ENCODE data around the gene PIK3R6. TPM values are rescaled to one million over a fixed set of nuclear protein-coding genes. Genes with fewer than 3 reads are reported as not detected.
A peak's percentile ranks its signal among the peaks of the same experiment; 100 is the strongest.

PIK3R6 gene
- total RNA-seq, 1 donor from 2014 or later, result 10.1 TPM

DNA sequence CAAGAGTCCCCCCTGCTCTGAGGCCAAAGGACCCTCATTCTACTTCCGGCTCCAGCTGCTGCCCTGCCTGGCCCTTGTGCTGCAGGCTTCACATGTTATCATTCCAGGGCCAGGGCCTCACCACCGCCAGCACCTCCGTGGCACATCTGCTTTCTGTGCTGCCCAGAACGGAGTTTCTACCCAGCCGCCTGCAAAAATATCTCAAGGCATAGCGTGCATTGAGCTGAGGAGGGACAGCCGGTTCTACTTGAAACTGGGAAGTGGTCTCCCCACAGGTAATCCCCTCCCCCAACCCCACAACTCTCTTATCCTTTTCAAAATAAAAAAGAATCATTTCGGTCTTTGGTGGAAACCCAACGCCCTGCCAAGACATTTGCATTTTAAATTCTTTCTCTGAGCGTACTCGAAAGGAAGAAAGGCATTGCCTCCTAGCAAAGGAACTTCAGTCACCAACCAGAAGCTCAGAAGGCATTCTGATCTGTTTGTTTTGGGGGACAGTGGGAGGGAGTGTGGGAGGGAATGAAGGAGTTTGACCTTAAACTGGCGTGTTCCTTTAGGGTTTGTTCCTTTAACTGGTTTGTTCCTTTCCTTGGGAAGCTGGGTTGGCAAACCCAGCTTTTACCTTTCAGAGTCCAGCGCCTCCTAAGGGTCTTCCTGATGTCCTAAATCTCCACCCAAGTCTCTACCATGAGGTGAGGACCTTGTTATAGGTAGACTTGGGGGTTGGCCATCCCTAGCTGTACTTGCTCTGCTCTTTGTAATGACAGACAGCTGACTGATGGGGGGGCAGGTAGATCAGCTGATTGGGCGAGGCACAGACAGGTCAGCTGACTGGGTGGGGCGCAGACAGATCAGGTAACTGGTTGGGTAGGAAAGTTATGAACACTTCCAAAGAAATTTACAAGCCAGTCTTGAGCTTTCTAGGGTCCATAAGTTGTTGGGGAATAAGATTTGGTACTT, 33.4 kb upstream of the PIK3R6 start:
- intact Hi-C loops (cut with micrococcal nuclease), result loop anchor here (2.0 kb wide), 1 partner anchor 20 kb away; no protein-coding TSS in a partner anchor
- Mint-ChIP-seq H3K27ac (peak overlapping the region; percentile 91), H3K36me3 (ENCODE audit: low read depth) (peaks cover 88% of the 10 kb centered on the region), H3K27me3 (ENCODE audit: low read depth) (no peaks in the 10 kb centered on the region), H3K4me3 (ENCODE audit: low read depth) (peak overlapping the region; percentile 27), H3K4me1 (ENCODE audit: low read depth) (peaks cover 64% of the 10 kb centered on the region), H3K9me3 (no peaks in the 10 kb centered on the region)
- no peak for DNase-seq (ENCODE audit: low spot score)

DNA sequence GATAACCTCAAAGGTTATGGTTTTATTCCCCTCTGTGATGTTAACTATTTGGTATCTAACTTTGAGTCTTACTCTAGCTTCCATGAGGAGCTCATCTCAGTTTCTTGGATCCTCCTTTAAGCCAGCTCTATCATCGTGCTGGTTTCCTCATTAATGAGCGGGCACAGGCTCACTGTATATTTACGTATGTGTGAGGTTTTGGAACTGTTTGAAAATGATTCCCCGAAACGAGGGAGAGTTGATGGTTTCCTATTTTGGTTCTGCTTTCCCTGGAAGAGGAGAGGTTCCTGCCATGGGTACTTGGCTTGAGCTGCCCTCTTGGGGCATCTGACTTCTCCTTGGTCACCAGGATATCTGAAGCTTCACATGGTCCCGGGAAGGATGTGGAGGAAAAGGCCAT, 32.7 kb upstream of the PIK3R6 start:
- Mint-ChIP-seq H3K9me3 (no peaks in the 10 kb centered on the region), H3K27me3 (ENCODE audit: low read depth) (no peaks in the 10 kb centered on the region), H3K36me3 (ENCODE audit: low read depth) (peaks cover 90% of the 10 kb centered on the region), H3K4me3 (ENCODE audit: low read depth) (no peak overlapping the region), H3K27ac (peak overlapping the region; percentile 91), H3K4me1 (ENCODE audit: low read depth) (peaks cover 67% of the 10 kb centered on the region)
- DNase-seq (ENCODE audit: low spot score), result no peak
- intact Hi-C loops (cut with micrococcal nuclease), result loop anchor here (2.0 kb wide), 1 partner anchor 21 kb away; no protein-coding TSS in a partner anchor

DNA sequence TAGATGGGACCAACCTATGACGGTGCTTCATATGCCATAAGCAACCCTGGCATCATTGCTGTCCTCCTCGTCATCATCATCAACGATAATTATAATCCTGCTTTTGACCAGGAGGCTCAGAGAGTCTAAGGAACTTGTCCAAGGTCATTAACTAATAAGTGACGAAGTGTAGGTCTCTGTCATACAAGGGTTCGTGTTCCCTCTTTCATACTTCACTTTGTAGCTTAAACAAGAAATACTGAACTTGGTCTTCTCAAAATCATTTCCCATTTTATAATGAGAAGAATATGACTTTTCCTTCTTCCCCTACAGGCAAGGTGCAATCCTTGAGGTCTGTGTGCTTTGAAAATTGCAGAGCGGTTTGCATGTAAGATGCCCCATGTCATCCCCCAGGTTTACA, 31.2 kb upstream of the PIK3R6 start:
- intact Hi-C loops (cut with micrococcal nuclease), result loop anchor here (1.0 to 10.0 kb wide), 5 partner anchors 40 to 154 kb away; partner anchors contain the start of gene CCDC42
- Mint-ChIP-seq H3K36me3 (ENCODE audit: low read depth) (peaks cover 79% of the 10 kb centered on the region), H3K27ac (peak overlapping the region; percentile 91), H3K9me3 (no peaks in the 10 kb centered on the region), H3K4me3 (ENCODE audit: low read depth) (peak overlapping the region; percentile 26), H3K27me3 (ENCODE audit: low read depth) (no peaks in the 10 kb centered on the region), H3K4me1 (ENCODE audit: low read depth) (peaks cover 71% of the 10 kb centered on the region)
- DNase-seq (ENCODE audit: low spot score), result no peak

DNA sequence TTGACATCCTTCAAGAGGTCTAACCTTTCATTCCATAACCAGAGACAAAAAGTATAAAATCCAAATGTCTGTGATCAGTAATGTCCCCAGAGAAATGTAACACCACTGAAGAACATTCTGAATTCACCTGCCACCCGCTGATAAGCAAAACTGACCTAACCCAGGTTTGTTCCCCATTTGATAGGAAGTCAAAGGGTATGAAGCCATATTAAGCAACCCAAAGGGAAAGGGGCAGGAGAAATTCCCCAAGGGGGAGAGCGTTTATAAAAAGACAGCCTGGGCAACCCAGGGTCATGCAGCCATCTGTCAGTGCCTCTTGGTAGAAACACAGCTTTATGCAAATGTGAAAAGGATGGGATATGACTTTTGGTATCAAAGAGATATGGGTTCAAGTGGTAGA, 30.7 kb upstream of the PIK3R6 start:
- no peaks in the 10 kb centered on the region for H3K9me3 Mint-ChIP-seq
- H3K27ac Mint-ChIP-seq, result peak overlapping the region; percentile 18
- no peak overlapping the region for H3K4me3 Mint-ChIP-seq (ENCODE audit: low read depth)
- peaks cover 76% of the 10 kb centered on the region for H3K36me3 Mint-ChIP-seq (ENCODE audit: low read depth)
- DNase-seq (ENCODE audit: low spot score), result no peak
- intact Hi-C loops (cut with micrococcal nuclease), result loop anchor here (2.0 to 10.0 kb wide), 4 partner anchors 39 to 153 kb away; partner anchors contain the start of gene CCDC42
- no peaks in the 10 kb centered on the region for H3K27me3 Mint-ChIP-seq (ENCODE audit: low read depth)
- H3K4me1 Mint-ChIP-seq (ENCODE audit: low read depth), result peaks cover 71% of the 10 kb centered on the region

DNA sequence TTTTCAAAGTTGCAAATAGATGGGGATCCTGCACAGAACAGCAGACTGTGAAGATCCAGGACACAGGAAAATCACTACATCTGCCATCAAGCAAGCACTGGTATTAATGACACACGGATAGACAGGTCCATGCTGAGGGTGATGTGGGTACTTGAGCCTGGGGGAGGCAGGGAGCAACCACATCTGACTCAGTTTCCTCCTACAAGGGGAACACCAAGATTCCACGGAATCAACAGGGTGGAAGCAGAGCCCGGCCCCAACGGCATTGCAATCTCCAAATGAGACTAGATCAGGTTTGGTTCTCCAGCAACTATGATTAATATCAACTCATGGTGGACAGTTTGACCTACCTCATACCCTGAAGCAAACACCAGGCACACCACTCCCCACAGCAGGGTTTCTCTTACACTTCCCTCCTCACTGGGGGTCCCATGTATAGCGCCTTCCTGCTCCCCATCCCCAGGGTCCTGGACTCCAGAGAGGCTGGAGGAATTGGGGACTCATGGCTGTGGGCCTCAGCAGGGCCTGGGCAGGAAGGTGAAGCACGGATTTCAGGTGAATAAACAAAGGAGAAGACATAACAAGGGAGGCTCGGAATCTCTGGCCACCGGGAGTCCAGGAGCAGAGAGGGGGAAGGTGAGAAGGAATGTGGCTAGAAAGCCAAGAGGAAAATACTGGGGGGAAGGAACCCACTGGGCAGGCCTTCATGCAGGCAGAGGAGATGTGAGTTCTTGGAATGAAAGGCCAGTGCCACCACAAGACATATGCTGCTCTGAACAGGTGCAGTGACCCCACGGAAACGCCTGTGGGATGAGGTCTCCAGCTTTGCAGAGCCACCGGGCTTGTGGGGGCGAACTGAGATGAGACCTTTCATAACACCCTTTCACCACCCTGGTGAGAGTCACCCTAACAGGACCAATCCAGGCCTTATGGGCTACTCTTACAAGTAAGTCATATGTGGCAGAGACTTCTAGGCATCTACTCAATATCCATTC, 29.5 kb upstream of the PIK3R6 start:
- Mint-ChIP-seq H3K36me3 (ENCODE audit: low read depth) (peaks cover 79% of the 10 kb centered on the region), H3K27ac (no peak overlapping the region), H3K4me3 (ENCODE audit: low read depth) (no peak overlapping the region), H3K9me3 (no peaks in the 10 kb centered on the region), H3K4me1 (ENCODE audit: low read depth) (peaks cover 81% of the 10 kb centered on the region), H3K27me3 (ENCODE audit: low read depth) (no peaks in the 10 kb centered on the region)
- intact Hi-C loops (cut with micrococcal nuclease), result loop anchor here (10.0 kb wide), 1 partner anchor 152 kb away; the partner anchor contains the start of gene CCDC42
- DNase-seq (ENCODE audit: low spot score), result no peak

DNA sequence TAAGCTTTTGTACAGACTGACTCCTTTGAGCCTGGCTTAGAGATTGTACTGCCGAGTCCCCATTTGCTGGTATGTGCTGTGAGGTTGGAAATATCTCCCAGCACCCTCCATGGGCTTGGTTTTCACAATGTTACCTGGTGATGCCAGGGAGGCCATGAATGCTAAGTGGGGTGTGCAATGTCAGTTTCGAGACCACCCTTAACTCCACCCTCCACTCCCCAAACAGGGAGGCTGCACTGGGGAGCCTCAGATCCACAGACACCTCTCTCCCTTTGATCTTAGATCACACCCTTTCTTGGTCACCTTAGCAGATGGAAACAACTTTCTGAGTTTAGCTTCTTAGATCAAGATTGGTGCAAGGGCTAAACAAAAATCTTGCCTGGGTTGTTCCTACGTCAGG, 28.6 kb upstream of the PIK3R6 start:
- no peaks in the 10 kb centered on the region for H3K27me3 Mint-ChIP-seq (ENCODE audit: low read depth)
- H3K27ac Mint-ChIP-seq, result no peak overlapping the region
- H3K9me3 Mint-ChIP-seq, result no peaks in the 10 kb centered on the region
- intact Hi-C loops (cut with micrococcal nuclease), result loop anchor here (10.0 kb wide), 1 partner anchor 151 kb away; the partner anchor contains the start of gene CCDC42
- peaks cover 74% of the 10 kb centered on the region for H3K4me1 Mint-ChIP-seq (ENCODE audit: low read depth)
- H3K36me3 Mint-ChIP-seq (ENCODE audit: low read depth), result peaks cover 73% of the 10 kb centered on the region
- H3K4me3 Mint-ChIP-seq (ENCODE audit: low read depth), result no peak overlapping the region
- no peak for DNase-seq (ENCODE audit: low spot score)

DNA sequence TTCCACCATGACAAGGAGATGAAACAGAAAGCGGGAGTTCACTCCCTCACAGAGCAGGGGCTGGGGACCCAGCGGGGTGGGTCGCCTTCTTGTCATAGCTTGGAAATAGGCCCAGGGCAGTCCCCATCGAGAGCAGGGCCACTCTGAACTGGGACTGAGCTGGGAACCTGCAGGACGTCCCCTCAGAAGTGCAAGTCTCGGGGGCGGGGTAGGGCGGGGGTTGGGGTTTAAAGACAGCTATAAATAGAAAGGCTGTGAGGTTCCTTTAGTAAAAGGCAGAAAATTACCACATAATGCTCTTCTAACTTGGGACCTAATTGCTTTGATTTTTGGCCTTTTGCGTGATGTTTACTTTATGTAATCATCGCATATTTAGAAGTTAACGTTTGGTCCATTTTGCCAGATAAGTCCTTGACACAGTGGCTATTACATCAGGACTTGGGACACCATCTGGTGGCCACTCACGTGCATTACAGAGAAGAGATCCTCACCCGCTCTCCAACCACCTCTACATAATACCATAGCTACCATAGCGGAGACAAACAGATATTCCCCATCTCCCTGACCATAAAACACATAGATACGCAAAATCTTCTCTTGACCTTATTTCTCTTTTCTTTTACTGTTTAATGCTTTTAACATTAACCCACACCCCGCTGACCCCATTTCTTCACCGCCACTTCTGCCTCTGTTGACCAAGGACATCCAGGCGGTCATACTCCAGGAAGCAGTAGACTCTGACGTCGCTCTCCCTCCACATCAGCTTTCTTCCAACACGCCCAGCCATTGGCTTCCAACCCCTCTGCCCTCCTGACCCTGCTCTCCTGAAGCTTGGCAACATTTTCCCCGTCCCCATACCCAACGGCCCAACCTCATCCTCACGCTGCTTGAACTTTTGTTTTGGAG, 27.5 kb upstream of the PIK3R6 start:
- no peaks in the 10 kb centered on the region for H3K9me3 Mint-ChIP-seq
- H3K27me3 Mint-ChIP-seq (ENCODE audit: low read depth), result no peaks in the 10 kb centered on the region
- intact Hi-C loops (cut with micrococcal nuclease), result loop anchor here (10.0 kb wide), 1 partner anchor 150 kb away; the partner anchor contains the start of gene CCDC42
- H3K27ac Mint-ChIP-seq, result peak overlapping the region; percentile 34
- peaks cover 62% of the 10 kb centered on the region for H3K4me1 Mint-ChIP-seq (ENCODE audit: low read depth)
- no peak for DNase-seq (ENCODE audit: low spot score)
- H3K36me3 Mint-ChIP-seq (ENCODE audit: low read depth), result peaks cover 69% of the 10 kb centered on the region
- no peak overlapping the region for H3K4me3 Mint-ChIP-seq (ENCODE audit: low read depth)

DNA sequence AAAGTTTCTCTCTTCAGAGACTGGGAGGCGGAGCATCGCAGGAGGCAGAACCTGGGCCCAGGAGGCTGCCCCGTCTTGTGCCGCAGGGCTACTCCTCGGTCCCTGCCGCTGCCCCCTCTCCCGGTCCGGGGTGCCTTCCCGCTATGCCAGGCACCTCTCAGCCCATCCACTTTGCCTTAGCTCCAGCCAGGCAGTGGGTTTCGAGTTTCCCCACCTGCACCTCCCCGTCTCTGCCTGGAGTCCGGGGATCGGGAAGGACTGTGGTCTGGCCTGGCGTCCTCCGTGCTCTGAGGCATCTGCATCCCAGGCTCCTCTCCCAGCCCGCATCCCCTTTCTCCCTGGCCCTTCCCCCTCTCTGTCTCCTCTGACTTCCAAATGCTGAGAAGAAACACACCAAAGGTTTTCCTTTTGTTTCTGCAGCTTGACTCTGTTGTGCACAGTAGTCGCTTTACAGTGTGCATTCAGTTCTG, 26.8 kb upstream of the PIK3R6 start:
- no peak overlapping the region for H3K27ac Mint-ChIP-seq
- H3K9me3 Mint-ChIP-seq, result no peaks in the 10 kb centered on the region
- DNase-seq (ENCODE audit: low spot score), result no peak
- no peaks in the 10 kb centered on the region for H3K27me3 Mint-ChIP-seq (ENCODE audit: low read depth)
- H3K36me3 Mint-ChIP-seq (ENCODE audit: low read depth), result peaks cover 69% of the 10 kb centered on the region
- intact Hi-C loops (cut with micrococcal nuclease), result loop anchor here (10.0 kb wide), 1 partner anchor 149 kb away; the partner anchor contains the start of gene CCDC42
- peaks cover 58% of the 10 kb centered on the region for H3K4me1 Mint-ChIP-seq (ENCODE audit: low read depth)
- no peak overlapping the region for H3K4me3 Mint-ChIP-seq (ENCODE audit: low read depth)

DNA sequence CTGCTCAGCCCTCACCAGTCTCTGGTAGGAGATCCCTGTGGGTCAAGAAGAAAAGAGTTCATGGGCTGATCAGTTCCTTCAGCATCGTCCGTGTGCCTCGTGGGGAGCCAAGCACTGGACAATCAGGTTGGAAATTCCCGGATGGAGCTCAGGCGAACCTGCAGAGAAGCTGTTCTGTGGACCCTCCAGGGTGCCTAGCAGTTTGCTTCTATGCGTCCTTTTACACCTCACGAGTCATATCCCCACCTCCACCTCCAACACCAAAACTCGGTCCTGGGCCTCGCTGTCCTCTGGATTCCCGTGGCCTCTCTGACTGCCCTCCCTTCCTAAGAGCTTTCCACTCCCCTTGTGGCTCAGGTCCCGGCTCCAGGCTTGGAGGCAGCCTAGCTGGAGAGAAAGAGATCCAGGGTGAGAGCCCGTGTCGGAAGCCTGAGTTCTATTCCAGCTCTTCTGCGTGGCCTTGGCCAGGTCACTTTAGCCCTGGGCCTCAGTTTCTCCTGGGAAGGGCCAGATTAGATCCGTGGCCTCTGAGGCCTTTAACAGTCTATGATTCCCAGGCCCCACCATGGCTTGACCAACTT, 26.2 kb upstream of the PIK3R6 start:
- DNase-seq (ENCODE audit: low spot score), result no peak
- intact Hi-C loops (cut with micrococcal nuclease), result loop anchor here (10.0 kb wide), 1 partner anchor 149 kb away; the partner anchor contains the start of gene CCDC42
- no peaks in the 10 kb centered on the region for H3K27me3 Mint-ChIP-seq (ENCODE audit: low read depth)
- H3K4me1 Mint-ChIP-seq (ENCODE audit: low read depth), result peaks cover 53% of the 10 kb centered on the region
- H3K27ac Mint-ChIP-seq, result no peak overlapping the region
- H3K9me3 Mint-ChIP-seq, result no peaks in the 10 kb centered on the region
- peaks cover 68% of the 10 kb centered on the region for H3K36me3 Mint-ChIP-seq (ENCODE audit: low read depth)
- no peak overlapping the region for H3K4me3 Mint-ChIP-seq (ENCODE audit: low read depth)

DNA sequence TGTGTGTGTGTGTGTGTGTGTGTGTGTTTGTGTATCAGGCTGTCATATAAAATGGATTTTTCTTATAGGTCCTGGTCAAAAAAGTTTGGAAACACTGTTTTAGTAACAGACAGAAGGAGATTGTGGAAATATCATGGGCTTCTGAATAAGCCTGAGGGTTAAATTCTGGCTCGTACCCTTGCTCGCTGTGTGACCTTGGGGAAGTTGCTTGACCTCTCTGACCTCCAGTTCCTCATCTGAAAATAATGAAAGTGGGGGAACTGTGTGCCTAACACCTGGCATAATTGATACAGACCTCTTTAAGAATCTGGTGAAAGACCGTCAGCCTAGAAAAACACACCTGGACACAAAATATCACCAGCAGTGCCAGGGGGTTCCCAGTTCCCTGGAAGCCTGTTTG, 25.6 kb upstream of the PIK3R6 start:
- peaks cover 47% of the 10 kb centered on the region for H3K4me1 Mint-ChIP-seq (ENCODE audit: low read depth)
- H3K27me3 Mint-ChIP-seq (ENCODE audit: low read depth), result no peaks in the 10 kb centered on the region
- H3K27ac Mint-ChIP-seq, result peak overlapping the region; percentile 19
- H3K4me3 Mint-ChIP-seq (ENCODE audit: low read depth), result no peak overlapping the region
- intact Hi-C loops (cut with micrococcal nuclease), result loop anchor here (10.0 kb wide), 1 partner anchor 148 kb away; the partner anchor contains the start of gene CCDC42
- DNase-seq (ENCODE audit: low spot score), result no peak
- H3K9me3 Mint-ChIP-seq, result no peaks in the 10 kb centered on the region
- peaks cover 64% of the 10 kb centered on the region for H3K36me3 Mint-ChIP-seq (ENCODE audit: low read depth)

DNA sequence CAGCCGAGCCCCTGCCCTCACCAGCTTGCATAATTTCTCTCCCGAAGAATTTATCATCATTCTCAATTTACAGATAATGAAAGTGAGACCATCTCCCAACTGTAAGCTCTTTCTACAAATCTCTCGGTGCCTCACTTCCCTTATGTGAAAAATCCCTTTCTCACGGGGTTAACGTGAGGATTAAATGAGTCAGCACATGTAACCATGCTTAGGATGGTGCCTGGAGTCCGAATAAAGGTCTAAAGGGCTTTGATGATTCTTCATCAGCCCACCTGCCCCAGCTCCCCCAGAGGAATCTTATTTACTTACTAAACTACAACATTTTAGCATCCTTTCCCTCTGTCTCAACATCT, 24.8 kb upstream of the PIK3R6 start:
- Mint-ChIP-seq H3K36me3 (ENCODE audit: low read depth) (peaks cover 60% of the 10 kb centered on the region), H3K27ac (peak overlapping the region; percentile 5), H3K9me3 (no peaks in the 10 kb centered on the region), H3K4me1 (ENCODE audit: low read depth) (peaks cover 39% of the 10 kb centered on the region), H3K4me3 (ENCODE audit: low read depth) (no peak overlapping the region), H3K27me3 (ENCODE audit: low read depth) (no peaks in the 10 kb centered on the region)
- intact Hi-C loops (cut with micrococcal nuclease), result loop anchor here (10.0 kb wide), 1 partner anchor 148 kb away; the partner anchor contains the start of gene CCDC42
- no peak for DNase-seq (ENCODE audit: low spot score)

Data from activated T-helper 2 cell treated with anti-CD3 and anti-CD28 coated beads, Interferon-gamma antibody, Interleukin-2, Interleukin-4, amounts not matched to agents 10 μg/mL and 5 μg/mL and 100 μg/mL, durations not matched to agents 14 hours and 24 hours and 36 hours (primary cell).